GM21825 (cell line): Measurements from ENCODE around the gene PVALB.
"Not testable (repeated sequence)": the region's sequence is repeated elsewhere in the genome, so short reads cannot be mapped to it uniquely, and the experiment has no call there.

Source experiments
- ATAC-seq: cut with Tn5 transposase; IDR thresholded peaks from one replicate; pipeline ENCODE4 v1.9.1; 2021; ENCODE audit warnings: mild to moderate bottlenecking, moderate library complexity; ENCODE audit not compliant: unreplicated experiment

PVALB gene

GRCh38 chr22:36758792-36759271, 58.0 kb downstream of the PVALB start:
- no peak for ATAC-seq

- ATAC-seq, result no peak
These were observed 59.1 kb downstream of the PVALB start for GRCh38 chr22:36757668-36758211.

DNA sequence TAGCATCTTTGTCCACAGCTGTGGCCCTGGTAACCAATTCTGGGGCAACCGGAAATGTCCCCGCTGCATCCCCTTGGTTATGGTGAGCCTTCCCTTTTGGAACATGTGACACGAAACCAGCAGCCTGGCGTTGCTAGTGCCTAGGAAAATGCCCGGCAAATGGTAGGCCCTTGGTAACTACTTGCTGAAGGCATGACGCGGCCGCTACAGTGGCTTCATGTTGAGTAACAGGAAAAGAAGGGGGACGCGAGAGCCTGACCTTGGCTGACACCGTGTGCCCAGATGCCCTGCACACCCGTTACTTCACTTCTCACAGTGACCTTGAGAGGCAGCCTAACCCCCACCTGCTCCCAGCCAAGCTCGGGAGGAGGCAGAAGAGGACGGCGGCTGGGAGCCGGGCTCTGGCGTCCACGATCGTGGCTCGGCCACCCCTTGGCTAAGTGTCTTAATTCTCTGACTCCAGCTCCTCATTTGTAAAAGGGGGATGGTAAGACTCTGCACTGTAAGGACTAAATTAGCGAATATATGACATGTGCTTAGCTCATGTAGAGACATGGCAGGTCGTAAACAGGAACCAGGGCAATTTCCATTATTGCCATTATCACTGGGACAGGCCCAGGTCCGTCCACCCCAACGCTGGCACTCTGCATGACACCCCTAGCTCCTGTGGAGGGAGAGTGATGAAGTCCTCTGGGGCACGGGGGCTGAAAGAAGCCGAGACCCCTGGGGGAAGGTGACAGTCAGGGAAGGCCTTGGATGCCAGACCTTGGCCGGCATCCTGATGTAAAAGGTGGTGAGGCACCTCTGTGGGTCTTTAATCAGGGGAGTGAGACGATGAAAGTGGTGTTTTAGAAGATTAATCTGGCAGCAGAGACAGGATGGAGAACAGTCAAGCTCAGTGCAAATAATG, 59.8 kb downstream of the PVALB start:
- ATAC-seq, result no peak

- ATAC-seq, result no peak
These were observed 60.8 kb downstream of the PVALB start for GRCh38 chr22:36756031-36756430.

- ATAC-seq, result no peak
These were observed 61.5 kb downstream of the PVALB start for GRCh38 chr22:36755316-36755715.

- not testable (repeated sequence) for ATAC-seq
These were observed 62.0 kb downstream of the PVALB start for GRCh38 chr22:36754881-36755280.

DNA sequence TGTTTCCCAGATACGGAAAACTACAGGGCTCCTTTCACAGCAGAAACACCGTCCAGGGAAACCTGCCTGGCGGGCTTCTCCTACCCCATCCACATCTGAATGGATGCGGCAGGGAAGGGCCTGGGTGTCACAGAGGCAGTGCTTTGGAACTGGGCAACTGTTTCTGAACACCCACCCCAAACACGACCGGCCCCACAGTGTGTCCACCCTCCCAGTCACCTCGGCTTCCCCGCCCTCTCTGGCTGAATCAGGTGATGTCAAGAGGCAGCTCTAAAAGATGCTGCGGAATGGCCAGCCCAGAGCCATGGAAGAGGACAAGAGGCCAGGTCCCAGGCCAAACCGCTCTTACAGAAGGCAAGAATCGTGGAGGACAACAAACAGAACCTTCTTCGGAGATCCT, 62.9 kb downstream of the PVALB start:
- ATAC-seq, result no peak

DNA sequence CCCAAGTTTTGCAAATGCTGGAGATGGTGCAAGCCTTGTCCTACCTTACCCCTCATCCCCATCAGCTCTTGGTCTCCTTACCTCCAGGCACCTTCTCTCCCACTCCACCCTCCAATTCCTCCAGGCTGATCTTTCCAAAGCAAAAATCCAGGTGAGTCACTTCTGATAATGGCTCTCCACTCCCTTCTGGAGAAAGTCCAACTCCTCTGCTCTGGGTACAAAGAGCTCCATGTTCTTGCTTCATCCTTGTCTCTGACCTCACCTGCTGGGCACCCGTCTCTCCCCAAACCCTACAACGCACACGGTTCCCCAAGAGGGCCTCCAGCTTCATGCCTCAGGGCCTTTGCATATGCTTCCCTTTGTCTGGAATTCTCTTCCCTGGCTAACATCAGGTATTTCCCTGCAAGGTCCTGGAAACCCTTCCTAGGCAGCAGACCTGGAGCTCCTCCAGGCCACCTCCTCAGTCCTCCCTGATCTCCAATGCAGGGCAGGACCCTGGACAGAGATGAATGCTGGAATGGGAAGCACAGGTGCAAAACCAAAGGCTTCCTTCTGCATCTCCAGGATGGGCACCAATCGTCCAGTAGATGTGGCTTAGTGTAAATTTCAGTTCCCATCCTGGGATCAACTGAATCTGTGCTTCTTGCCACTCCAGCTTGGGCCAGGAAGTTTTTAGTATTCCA, 63.6 kb downstream of the PVALB start:
- ATAC-seq, result no peak
